ENCODE measurements around the gene C21orf58. TPM values are rescaled to one million over a fixed set of nuclear protein-coding genes. Genes with fewer than 3 reads are reported as not detected.

C21orf58 gene
- total RNA-seq, 4 donors from 2014 or later: 0.13 to 2.8 (median 1.2) TPM

DNA sequence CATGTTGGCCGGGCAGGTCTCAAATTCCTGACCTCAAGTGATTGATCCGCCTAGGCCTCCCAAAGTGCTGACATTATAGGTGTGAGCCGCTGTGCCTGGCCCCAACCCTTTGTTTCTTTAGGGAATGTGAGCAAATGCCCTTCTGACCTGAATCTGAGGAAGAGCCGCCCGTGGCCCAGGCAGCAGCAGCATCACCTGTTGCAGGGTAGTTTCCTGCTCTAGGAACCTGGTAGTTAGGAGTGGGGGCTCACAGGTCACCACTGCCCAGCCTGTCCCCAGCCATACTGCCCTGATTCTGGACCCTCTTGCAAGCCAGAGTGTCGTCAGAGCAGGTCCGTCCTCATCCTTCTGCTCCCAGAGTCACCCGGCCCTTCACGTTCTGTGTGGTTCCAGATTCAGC, 24.5 kb downstream of the C21orf58 start:
- Histone ChIP-seq H3K27me3 (peaks cover 63% of the 10 kb centered on the region), H3K9me3 (no peaks in the 10 kb centered on the region), H3K36me3 (peaks cover 0 to 29% of the 10 kb centered on the region in 2 donors), H3K27ac (no peak overlapping the region), H3K4me1 (peaks cover 0 to 27% (median 9%) of the 10 kb centered on the region in 3 donors), H3K4me3 (no peak overlapping the region)
- TF ChIP-seq POLR2A (IDR thresholded peaks at IDR 0.05) (no peak), POLR2AphosphoS5 (IDR thresholded peaks at IDR 0.05) (no peak)
- TF ChIP-seq, protein P1, sequence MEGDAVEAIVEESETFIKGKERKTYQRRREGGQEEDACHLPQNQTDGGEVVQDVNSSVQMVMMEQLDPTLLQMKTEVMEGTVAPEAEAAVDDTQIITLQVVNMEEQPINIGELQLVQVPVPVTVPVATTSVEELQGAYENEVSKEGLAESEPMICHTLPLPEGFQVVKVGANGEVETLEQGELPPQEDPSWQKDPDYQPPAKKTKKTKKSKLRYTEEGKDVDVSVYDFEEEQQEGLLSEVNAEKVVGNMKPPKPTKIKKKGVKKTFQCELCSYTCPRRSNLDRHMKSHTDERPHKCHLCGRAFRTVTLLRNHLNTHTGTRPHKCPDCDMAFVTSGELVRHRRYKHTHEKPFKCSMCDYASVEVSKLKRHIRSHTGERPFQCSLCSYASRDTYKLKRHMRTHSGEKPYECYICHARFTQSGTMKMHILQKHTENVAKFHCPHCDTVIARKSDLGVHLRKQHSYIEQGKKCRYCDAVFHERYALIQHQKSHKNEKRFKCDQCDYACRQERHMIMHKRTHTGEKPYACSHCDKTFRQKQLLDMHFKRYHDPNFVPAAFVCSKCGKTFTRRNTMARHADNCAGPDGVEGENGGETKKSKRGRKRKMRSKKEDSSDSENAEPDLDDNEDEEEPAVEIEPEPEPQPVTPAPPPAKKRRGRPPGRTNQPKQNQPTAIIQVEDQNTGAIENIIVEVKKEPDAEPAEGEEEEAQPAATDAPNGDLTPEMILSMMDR (IDR thresholded peaks at IDR 0.05): no peak
- 70 to 100% methylated on average over 3 to 4 of the region's 9 CpGs for WGBS, 2 donors (ENCODE audit: low coverage in 1 of 2)
- no peak for ATAC-seq

DNA sequence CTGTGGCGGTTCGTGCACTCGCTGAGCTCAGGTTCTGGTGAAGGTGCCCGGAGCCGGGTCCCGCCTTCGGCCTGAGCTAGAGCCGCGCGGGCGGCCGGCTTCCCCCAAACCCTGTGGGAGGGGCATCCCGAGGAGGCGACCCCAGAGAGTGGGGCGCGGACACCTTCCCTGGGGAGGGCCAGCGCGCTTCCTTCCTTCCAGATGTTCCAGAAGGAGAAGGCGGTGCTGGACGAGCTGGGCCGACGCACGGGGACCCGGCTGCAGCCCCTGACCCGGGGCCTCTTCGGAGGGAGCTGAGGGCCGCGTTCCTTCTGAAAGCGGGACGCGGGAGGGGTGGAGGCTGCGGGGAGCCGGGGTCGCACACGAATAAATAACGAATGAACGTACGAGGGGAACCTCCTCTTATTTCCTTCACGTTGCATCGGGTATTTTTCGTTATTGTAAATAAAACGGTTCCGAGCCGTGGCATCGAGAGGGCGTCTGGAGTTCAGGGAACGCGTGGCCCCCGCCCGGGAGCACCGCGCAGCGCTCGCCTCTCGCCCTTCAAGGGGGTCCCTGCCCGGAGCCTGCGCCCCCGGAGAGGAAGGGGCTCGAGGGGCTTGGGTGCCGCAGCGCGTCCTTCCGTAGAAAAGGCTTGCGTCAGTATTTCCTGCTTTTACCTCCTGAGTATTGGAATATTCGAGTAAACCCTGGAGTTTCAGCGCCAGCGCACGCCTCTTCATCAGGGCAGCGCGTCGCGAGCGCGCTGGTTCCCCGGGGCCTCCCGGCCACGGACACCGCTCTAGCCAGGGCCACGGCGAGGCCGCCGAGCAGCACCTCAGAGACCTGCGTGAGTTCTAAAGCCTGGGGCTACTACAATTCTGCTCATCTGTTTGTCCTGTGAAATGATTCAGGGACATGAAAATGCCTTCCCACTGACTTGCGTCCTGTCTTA, 26.1 kb downstream of the C21orf58 start:
- Histone ChIP-seq H3K4me1 (peaks cover 0 to 27% (median 9%) of the 10 kb centered on the region in 3 donors), H3K9me3 (no peaks in the 10 kb centered on the region), H3K36me3 (peaks cover 0 to 29% of the 10 kb centered on the region in 2 donors), H3K27me3 (peaks cover 63% of the 10 kb centered on the region), H3K4me3 (peak overlapping the region; percentile 3 to 52), H3K27ac (peak overlapping the region in 3 of 4 donors; percentile 56 to 70 (median 60))
- TF ChIP-seq POLR2A (IDR thresholded peaks at IDR 0.05): no peak
- TF ChIP-seq, protein P1 (IDR thresholded peaks at IDR 0.05): no peak
- TF ChIP-seq POLR2AphosphoS5 (IDR thresholded peaks at IDR 0.05): no peak
- no peak for TF ChIP-seq EP300 (IDR thresholded peaks at IDR 0.05)
- no peak for ATAC-seq
- WGBS, 2 donors (ENCODE audit: low coverage in 1 of 2): 0 to 20% methylated on average over 2 to 7 of the region's 84 CpGs

DNA sequence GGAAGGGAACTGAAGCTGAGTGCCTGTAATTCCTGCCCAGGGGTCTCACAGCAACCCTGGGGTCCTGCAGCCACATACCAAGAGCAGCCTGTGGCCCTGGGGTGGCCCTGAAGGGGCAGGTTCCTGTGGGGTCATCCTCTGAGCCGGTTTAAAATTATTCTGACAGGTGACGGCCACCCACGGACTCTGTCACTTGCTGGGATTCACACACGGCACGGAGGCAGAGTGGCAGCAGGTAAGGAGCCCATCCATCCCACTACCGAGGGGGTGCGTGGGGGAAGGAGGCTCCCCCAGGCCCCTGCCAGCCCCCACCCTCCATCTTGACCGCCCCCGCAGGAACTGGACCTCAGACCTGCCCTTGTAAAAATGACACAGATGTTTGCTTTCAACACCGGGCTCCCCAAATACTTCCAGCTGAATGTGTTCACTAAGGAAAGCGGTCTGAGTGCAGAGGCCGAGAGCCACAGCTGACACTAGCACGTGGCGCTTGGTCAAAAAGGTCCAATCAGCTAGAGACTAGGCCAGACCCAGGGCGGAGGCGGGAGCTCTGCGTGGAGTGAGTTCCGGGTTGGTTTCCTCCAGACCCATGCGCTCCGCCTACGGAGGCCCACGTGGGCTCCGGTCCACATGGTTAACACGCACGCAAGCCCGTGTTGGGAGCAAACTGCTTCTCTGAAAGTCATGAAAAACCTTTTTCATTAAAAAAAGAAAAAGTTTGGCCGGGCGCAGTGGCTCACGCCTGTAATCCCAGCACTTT, 27.5 kb downstream of the C21orf58 start:
- Histone ChIP-seq H3K36me3 (peaks cover 0 to 29% of the 10 kb centered on the region in 2 donors), H3K27ac (peak overlapping the region; percentile 10 to 70 (median 55)), H3K27me3 (peaks cover 54% of the 10 kb centered on the region), H3K4me1 (peaks cover 0 to 27% (median 9%) of the 10 kb centered on the region in 3 donors), H3K4me3 (peak overlapping the region in 1 of 2 donors; percentile 52), H3K9me3 (no peaks in the 10 kb centered on the region)
- no peak for TF ChIP-seq EP300 (IDR thresholded peaks at IDR 0.05)
- TF ChIP-seq POLR2AphosphoS5 (IDR thresholded peaks at IDR 0.05): peak; percentile 21
- TF ChIP-seq POLR2A (IDR thresholded peaks at IDR 0.05): peak in 1 of 2 donors; percentile 21
- TF ChIP-seq, protein P1 (IDR thresholded peaks at IDR 0.05): no peak
- peak; percentile 92 for ATAC-seq
- 40 to 52% methylated on average over 1 to 3 of the region's 29 CpGs for WGBS, 2 donors (ENCODE audit: low coverage in 1 of 2)

DNA sequence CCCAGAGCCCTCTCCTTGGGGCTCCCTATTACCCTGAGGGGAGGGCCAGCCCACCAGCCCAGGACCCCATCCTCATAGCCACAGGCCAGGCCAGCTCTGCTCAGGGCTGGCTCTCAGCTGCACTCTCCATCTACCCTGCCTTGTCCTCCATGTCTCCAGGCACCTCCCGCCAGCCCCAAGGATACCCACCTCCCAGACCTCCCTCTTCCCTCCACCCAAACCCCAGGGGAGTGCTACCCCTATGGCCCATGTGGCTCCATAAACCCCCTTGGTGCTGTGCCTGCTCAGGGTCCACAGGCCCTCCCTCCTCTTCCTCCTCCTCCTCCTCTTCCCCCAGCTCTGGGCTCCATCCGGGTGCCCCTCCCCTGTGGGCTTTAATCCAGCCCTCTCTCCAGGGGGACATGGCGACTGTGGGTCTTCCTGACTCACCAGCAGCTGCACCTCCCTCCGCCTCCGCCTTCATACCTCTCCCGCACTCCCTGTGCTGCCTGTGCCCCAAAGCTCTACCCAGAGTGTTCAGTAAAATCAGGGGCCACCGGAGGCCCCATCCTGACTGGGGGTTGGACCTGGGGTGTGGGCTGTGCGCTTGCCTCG, 28.4 kb downstream of the C21orf58 start:
- Histone ChIP-seq H3K4me3 (no peak overlapping the region), H3K36me3 (peaks cover 0 to 24% of the 10 kb centered on the region in 2 donors), H3K9me3 (no peaks in the 10 kb centered on the region), H3K4me1 (peaks cover 0 to 27% (median 9%) of the 10 kb centered on the region in 3 donors), H3K27ac (peak overlapping the region in 3 of 4 donors; percentile 50 to 70 (median 60)), H3K27me3 (peaks cover 50% of the 10 kb centered on the region)
- TF ChIP-seq, protein P1 (IDR thresholded peaks at IDR 0.05): no peak
- TF ChIP-seq POLR2A (IDR thresholded peaks at IDR 0.05) (no peak), EP300 (IDR thresholded peaks at IDR 0.05) (no peak), POLR2AphosphoS5 (IDR thresholded peaks at IDR 0.05) (no peak)
- no peak for ATAC-seq
- 44% methylated on average over 7 of the region's 9 CpGs; no CpG with 5 or more reads in 1 of the 2 donors for WGBS, 2 donors (ENCODE audit: low coverage in 1 of 2)
